B cell (primary cell): ENCODE data around the gene MISP3. TPM values are rescaled to one million over a fixed set of nuclear protein-coding genes. Genes with fewer than 3 reads are reported as not detected.

ENCODE experiments used
- ATAC-seq: fragments of 200-7000 bp; cut with Tn5 transposase; one replicate; pipeline ENCODE4 v1.10.0; 2021; ENCODE audit warnings: low read depth, mild to moderate bottlenecking, moderate number of reproducible peaks, moderate library complexity
- CTCF ChIA-PET: fragments of 350-600 bp; sonication (Branson Sonifier 250); formaldehyde crosslinking; loops from one replicate; lab custom pipeline; 2021; ENCODE audit warnings: antibody characterized with exemption, inconsistent platforms; lab: Charles Lee
- POLR2A ChIA-PET: fragments of 350-600 bp; sonication (Branson Sonifier 250); formaldehyde crosslinking; loops from one replicate; lab custom pipeline; 2021; ENCODE audit warnings: antibody characterized with exemption; lab: Charles Lee
- DNase-seq: peaks from one replicate; pipeline ENCODE4 v3.0.0; 2013
- H2AFZ ChIP-seq: 2 replicates; pipeline ENCODE4 v1.6.1; 2012; ENCODE audit warnings: mild to moderate bottlenecking, low read depth, low read length; ENCODE audit not compliant: insufficient read depth, poor library complexity, severe bottlenecking
- H3K27ac ChIP-seq, 2 donors: 1 replicate in 1 of 2; 2 replicates in 1 of 2; pipeline ENCODE4 v1.5.1; 2012 to 2013; ENCODE audit warnings: low read length in 2 of 2, mild to moderate bottlenecking in 2 of 2, moderate library complexity in 1 of 2
- H3K27me3 ChIP-seq, 4 experiments: fragments of 200-600 bp in 1 of 4; sonication (generic) in 1 of 4; replicated peaks in 1 of 4; 1 replicate in 2 of 4; 2 replicates in 2 of 4; pipeline versions ENCODE4 v1.6.1 to v1.7.0; 2013 to 2016; ENCODE audit warnings: low read length in 3 of 4, mild to moderate bottlenecking in 2 of 4, mixed read lengths in 1 of 4, moderate library complexity in 1 of 4; ENCODE audit not compliant: insufficient read depth in 4 of 4, control insufficient read depth in 3 of 4; ENCODE audit errors: control extremely low read depth in 1 of 4
- H3K36me3 ChIP-seq, 2 experiments: replicated peaks in 1 of 2; 1 replicate in 1 of 2; 2 replicates in 1 of 2; pipeline versions ENCODE4 v1.6.1 to v1.7.1; 2013; ENCODE audit warnings: low read length in 1 of 2; ENCODE audit not compliant: insufficient read depth in 2 of 2, control insufficient read depth in 1 of 2; ENCODE audit errors: control extremely low read depth in 1 of 2, extremely low read depth in 1 of 2
- H3K4me1 ChIP-seq, 2 donors: fragments of 200-600 bp in 1 of 2; sonication (generic) in 1 of 2; 1 replicate in 1 of 2; 2 replicates in 1 of 2; pipeline versions ENCODE4 v1.5.1 to v1.6.1; 2013 to 2017; ENCODE audit warnings: low read length in 2 of 2; ENCODE audit not compliant: control insufficient read depth in 2 of 2, insufficient read depth in 2 of 2
- H3K4me2 ChIP-seq: replicated peaks from 2 replicates; pipeline ENCODE3; 2012; ENCODE audit warnings: mild to moderate bottlenecking, low read depth, low read length; ENCODE audit not compliant: poor library complexity, severe bottlenecking
- H3K4me3 ChIP-seq, 5 experiments: fragments of 200-600 bp in 1 of 5; sonication (generic) in 1 of 5; 1 replicate in 3 of 5; 2 replicates in 2 of 5; pipeline versions ENCODE4 v1.5.1 to v1.7.0; 2011 to 2016; ENCODE audit warnings: low read length in 4 of 5, mild to moderate bottlenecking in 4 of 5, low read depth in 2 of 5, control low read depth in 1 of 5, moderate library complexity in 1 of 5; ENCODE audit not compliant: insufficient read depth in 1 of 5; ENCODE audit errors: control extremely low read depth in 1 of 5, extremely low read depth in 1 of 5
- H3K79me2 ChIP-seq: fragments of 200-600 bp; sonication (generic); one replicate; pipeline ENCODE4 v1.6.0; 2016; ENCODE audit warnings: low read length; ENCODE audit not compliant: control insufficient read depth, insufficient read depth
- H3K9ac ChIP-seq: fragments of 200-600 bp; sonication (generic); 2 replicates; pipeline ENCODE4 v1.6.1; 2017; ENCODE audit warnings: mild to moderate bottlenecking, low read length, moderate library complexity
- H3K9me3 ChIP-seq, 3 donors: one replicate each; pipeline versions ENCODE4 v1.6.1 to v1.7.1; 2013; ENCODE audit warnings: low read length in 2 of 3; ENCODE audit not compliant: control insufficient read depth in 2 of 3, insufficient read depth in 1 of 3; ENCODE audit errors: control extremely low read depth in 1 of 3
- H4K20me1 ChIP-seq: 2 replicates; pipeline ENCODE4 v1.6.0; 2012; ENCODE audit warnings: mild to moderate bottlenecking, low read length; ENCODE audit not compliant: insufficient read depth, control insufficient read depth, poor library complexity, severe bottlenecking
- H3K27ac Mint-ChIP-seq: one replicate; pipeline ENCODE4 v1.8.0; 2021; ENCODE audit warnings: mixed read lengths
- H3K27me3 Mint-ChIP-seq: one replicate; pipeline ENCODE4 v1.8.0; 2021; ENCODE audit warnings: mixed read lengths
- H3K4me1 Mint-ChIP-seq: one replicate; pipeline ENCODE4 v1.8.0; 2021; ENCODE audit warnings: mixed read lengths
- H3K4me3 Mint-ChIP-seq: one replicate; pipeline ENCODE4 v1.8.0; 2021; ENCODE audit warnings: mixed read lengths
- H3K9me3 Mint-ChIP-seq: one replicate; pipeline ENCODE4 v1.8.0; 2022; ENCODE audit warnings: mixed read lengths; ENCODE audit not compliant: insufficient read depth
- CTCF ChIP-seq: fragments of 200-600 bp; IDR thresholded peaks from one replicate; pipeline ENCODE4 v1.8.0; 2022; ENCODE audit warnings: antibody characterized with exemption, mild to moderate bottlenecking
- EZH2 ChIP-seq: IDR thresholded peaks from 2 replicates; pipeline ENCODE4 v1.6.1; 2012; ENCODE audit warnings: borderline replicate concordance, low read depth, mild to moderate bottlenecking, moderate library complexity, low read length; ENCODE audit not compliant: insufficient read depth, poor library complexity, severe bottlenecking
- WGBS: methylation state at CpG from one replicate; pipeline ENCODE4 v1.1.5; 2013; ENCODE audit warnings: missing lambda C conversion rate; ENCODE audit not compliant: insufficient coverage; 5-methylcytosine and 5-hydroxymethylcytosine counted together
- intact Hi-C: fragments of 100-400 bp; cut with micrococcal nuclease; formaldehyde crosslinking; loops from one replicate; pipeline ENCODE4 v1.10.0; 2022
- polyA plus RNA-seq: library from polyadenylated mRNA; depleted of rRNA; stranded (reverse); fragments of >200 nt; gene quantifications from 2 replicates; pipeline ENCODE4 v1.2.3, GENCODE V29; 2012
- total RNA-seq, 2 donors: library from RNA; stranded (reverse); fragments of 120-200 nt in 1 of 2; gene quantifications; 1 replicate in 1 of 2; 2 replicates in 1 of 2; pipeline versions ENCODE4 v1.2.3 to v1.2.4, GENCODE V29; 2013 to 2022

Gene MISP3
- total and polyA plus RNA-seq, 2 donors (not counting 1 experiment from before 2014, with no cell fraction given) = 0.34 TPM

GRCh38 chr19:14085309-14085995 lies 12.9 kb downstream of the MISP3 start, which contains the start of gene C19orf67:
Gene C19orf67, minus strand, starts transcription at chr19:14085783. Its CDS starts 156 bp downstream, at chr19:14085627.
- no peak for DNase-seq
- no peak within 1 kb of the TSS for H2AFZ ChIP-seq
- WGBS = 95% methylated on average over 49 of the region's 54 CpGs

More at GRCh38 chr19:14085309-14085995, 12.9 kb downstream of the MISP3 start, which contains the start of gene C19orf67:
- peaks cover 11% of the 10 kb centered on the region for H4K20me1 ChIP-seq
- intact Hi-C loops = no loop called here
- Mint-ChIP-seq H3K27ac (no peak within 1 kb of the TSS), H3K9me3 (no peaks in the 10 kb centered on the region), H3K4me3 (no peak within 1 kb of the TSS), H3K4me1 (peaks cover 17% of the 10 kb centered on the region), H3K27me3 (no peaks in the 10 kb centered on the region)
- H3K9me3 ChIP-seq = no peaks in the 10 kb centered on the region
- peaks cover 18 to 20% of the 10 kb centered on the region in 2 donors for H3K4me1 ChIP-seq
- POLR2A ChIA-PET = no interaction called here
- no peaks in the 10 kb centered on the region for H3K36me3 ChIP-seq
- H3K79me2 ChIP-seq = peaks cover 4% of the 10 kb centered on the region
- no peaks in the 10 kb centered on the region for H3K27me3 ChIP-seq
- H3K4me2 ChIP-seq = no peak within 1 kb of the TSS
- no peak within 1 kb of the TSS for H3K27ac ChIP-seq
- H3K4me3 ChIP-seq = no peak within 1 kb of the TSS
- TF ChIP-seq CTCF = no peak
- TF ChIP-seq EZH2 = no peak
- H3K9ac ChIP-seq = no peak within 1 kb of the TSS
- no peak for ATAC-seq
- CTCF ChIA-PET = interaction anchor here (0.6 to 1.2 kb wide), 2 partner anchors 8 to 20 kb away, joined by 3 to 4 read pairs; no protein-coding TSS in a partner anchor
